CD8-positive, alpha-beta memory T cell (primary cell): Measurements from ENCODE around the gene DDX25. TPM values are rescaled to one million over a fixed set of nuclear protein-coding genes. Genes with fewer than 3 reads are reported as not detected.

Experiments
- CTCF ChIA-PET: fragments of 350-600 bp; sonication (Branson Sonifier 250); formaldehyde crosslinking; loops from one replicate; lab custom pipeline; 2021; ENCODE audit warnings: antibody characterized with exemption; lab: Charles Lee
- POLR2A ChIA-PET: fragments of 350-600 bp; sonication (Branson Sonifier 250); formaldehyde crosslinking; loops from one replicate; lab custom pipeline; 2021; ENCODE audit warnings: antibody characterized with exemption; lab: Charles Lee
- DNase-seq, 5 donors: peaks; one replicate each; pipeline versions ENCODE4 v3.0.0 to v3.0.0-alpha.2; 2020 to 2022; ENCODE audit warnings: mixed read lengths in 1 of 5
- H3K27ac ChIP-seq: one replicate; pipeline ENCODE4 v1.7.0; 2013; ENCODE audit warnings: low read depth, mild to moderate bottlenecking, low read length, moderate library complexity
- H3K27me3 ChIP-seq: 2 replicates; pipeline ENCODE4 v1.7.0; 2013; ENCODE audit warnings: low read length, mild to moderate bottlenecking; ENCODE audit not compliant: insufficient read depth, poor library complexity, severe bottlenecking
- H3K36me3 ChIP-seq: 2 replicates; pipeline ENCODE4 v1.7.0; 2013; ENCODE audit warnings: mild to moderate bottlenecking, low read length, moderate library complexity; ENCODE audit not compliant: insufficient read depth
- H3K4me1 ChIP-seq: 2 replicates; pipeline ENCODE4 v1.7.0; 2013; ENCODE audit warnings: mild to moderate bottlenecking, low read length, moderate library complexity; ENCODE audit not compliant: insufficient read depth
- H3K4me3 ChIP-seq: 2 replicates; pipeline ENCODE4 v1.7.0; 2013; ENCODE audit warnings: mild to moderate bottlenecking, low read length
- H3K9me3 ChIP-seq: 2 replicates; pipeline ENCODE4 v1.7.0; 2013; ENCODE audit warnings: mild to moderate bottlenecking, low read length
- H3K27ac Mint-ChIP-seq, 8 donors: one replicate each; pipeline ENCODE4 v1.8.0; 2020 to 2021; ENCODE audit warnings: mixed read lengths in 8 of 8, mild to moderate bottlenecking in 6 of 8, inconsistent platforms in 3 of 8, moderate library complexity in 3 of 8
- H3K27me3 Mint-ChIP-seq, 2 donors: one replicate each; pipeline ENCODE4 v1.8.0; 2020 to 2021; ENCODE audit warnings: mixed read lengths in 2 of 2, mild to moderate bottlenecking in 1 of 2, moderate library complexity in 1 of 2
- H3K36me3 Mint-ChIP-seq, 3 donors: one replicate each; pipeline ENCODE4 v1.8.0; 2020 to 2021; ENCODE audit warnings: mixed read lengths in 3 of 3, inconsistent platforms in 1 of 3, mild to moderate bottlenecking in 1 of 3
- H3K4me1 Mint-ChIP-seq, 3 donors: one replicate each; pipeline ENCODE4 v1.8.0; 2020 to 2021; ENCODE audit warnings: mixed read lengths in 3 of 3, inconsistent platforms in 1 of 3, mild to moderate bottlenecking in 1 of 3
- H3K4me3 Mint-ChIP-seq, 7 donors: one replicate each; pipeline ENCODE4 v1.8.0; 2020 to 2021; ENCODE audit warnings: mixed read lengths in 7 of 7, mild to moderate bottlenecking in 6 of 7, moderate library complexity in 4 of 7, inconsistent platforms in 2 of 7
- H3K9me3 Mint-ChIP-seq, 5 donors: one replicate each; pipeline ENCODE4 v1.8.0; 2020 to 2022; ENCODE audit warnings: mixed read lengths in 5 of 5, mild to moderate bottlenecking in 3 of 5, moderate library complexity in 2 of 5, inconsistent platforms in 1 of 5
- polyA plus RNA-seq: library from polyadenylated mRNA; unstranded; fragments of 300-500 nt; fragmentation: Illumina TruSeq; gene quantifications from one replicate; pipeline ENCODE4 v1.2.3, GENCODE V29; 2021
- total RNA-seq, 2 experiments: library from RNA; stranded (reverse); gene quantifications; one replicate each; pipeline ENCODE4 v1.2.3, GENCODE V29; 2021

The DDX25 gene
- total and polyA plus RNA-seq, 3 experiments from 2014 or later = 0.46 TPM; not detected in 2

- Histone ChIP-seq H3K4me3 (no peak overlapping the region), H3K4me1 (peaks cover 11% of the 10 kb centered on the region), H3K27ac (no peak overlapping the region), H3K36me3 (peaks cover 10% of the 10 kb centered on the region), H3K27me3 (no peaks in the 10 kb centered on the region), H3K9me3 (no peaks in the 10 kb centered on the region)
- DNase-seq = no peak
- H3K27me3 Mint-ChIP-seq = peaks cover 0 to 4% of the 10 kb centered on the region in 2 donors
- peak overlapping the region in 1 of 7 donors; percentile 26 for H3K4me3 Mint-ChIP-seq
- peaks cover 0 to 4% (median 2%) of the 10 kb centered on the region in 5 donors for H3K9me3 Mint-ChIP-seq
- H3K36me3 Mint-ChIP-seq = peaks cover 6 to 53% (median 8%) of the 10 kb centered on the region in 3 donors
- ChIA-PET CTCF (interaction anchor here (0.6 kb wide), 1 partner anchor 419 kb away, joined by 3 read pairs; no protein-coding TSS in a partner anchor), POLR2A (no interaction called here)
- no peak overlapping the region for H3K27ac Mint-ChIP-seq
- H3K4me1 Mint-ChIP-seq = peaks cover 29 to 42% (median 35%) of the 10 kb centered on the region in 3 donors
Observed at GRCh38 chr11:125892071-125892470, 12.2 kb upstream of the DDX25 start.

- H3K27me3 Mint-ChIP-seq = no peaks in the 10 kb centered on the region
- peaks cover 8 to 50% (median 8%) of the 10 kb centered on the region in 3 donors for H3K36me3 Mint-ChIP-seq
- DNase-seq = no peak
- H3K9me3 Mint-ChIP-seq = no peaks in the 10 kb centered on the region
- Histone ChIP-seq H3K4me3 (no peak overlapping the region), H3K4me1 (peaks cover 11% of the 10 kb centered on the region), H3K9me3 (no peaks in the 10 kb centered on the region), H3K36me3 (peaks cover 10% of the 10 kb centered on the region), H3K27ac (no peak overlapping the region), H3K27me3 (no peaks in the 10 kb centered on the region)
- ChIA-PET POLR2A (no interaction called here), CTCF (no interaction called here)
- peak overlapping the region in 1 of 7 donors; percentile 26 for H3K4me3 Mint-ChIP-seq
- peaks cover 31 to 43% (median 36%) of the 10 kb centered on the region in 3 donors for H3K4me1 Mint-ChIP-seq
- peak overlapping the region in 3 of 8 donors; percentile 38 to 69 (median 51) for H3K27ac Mint-ChIP-seq
Observed at GRCh38 chr11:125892994-125893393, 11.3 kb upstream of the DDX25 start.

GRCh38 chr11:125901872-125902271, 2.4 kb upstream of the DDX25 start:
- Histone ChIP-seq H3K27me3 (peaks cover 18% of the 10 kb centered on the region), H3K36me3 (peaks cover 7% of the 10 kb centered on the region), H3K27ac (no peak overlapping the region), H3K4me1 (peaks cover 20% of the 10 kb centered on the region), H3K4me3 (no peak overlapping the region), H3K9me3 (no peaks in the 10 kb centered on the region)
- ChIA-PET CTCF (no interaction called here), POLR2A (no interaction called here)
- Mint-ChIP-seq H3K27me3 (peaks cover 25 to 27% of the 10 kb centered on the region in 2 donors), H3K36me3 (peaks cover 6 to 26% (median 10%) of the 10 kb centered on the region in 3 donors), H3K4me1 (peaks cover 40 to 63% (median 57%) of the 10 kb centered on the region in 3 donors), H3K27ac (peak overlapping the region in 6 of 8 donors; percentile 8 to 87 (median 54)), H3K9me3 (peaks cover 0 to 3% (median 0%) of the 10 kb centered on the region in 5 donors), H3K4me3 (peak overlapping the region; percentile 58 to 97 (median 76))
- DNase-seq = no peak

- DNase-seq = no peak
- no peaks in the 10 kb centered on the region for H3K9me3 ChIP-seq
- peaks cover 7% of the 10 kb centered on the region for H3K36me3 ChIP-seq
- ChIA-PET POLR2A (interaction anchor here (2.3 kb wide), 1 partner anchor 15 kb away, joined by 25 read pairs; the partner anchor contains the start of gene HYLS1), CTCF (interaction anchor here (0.7 to 2.1 kb wide), 3 partner anchors 15 to 333 kb away, joined by 3 to 12 read pairs (median 3); partner anchors contain the start of genes EI24 and HYLS1)
- peaks cover 27 to 29% of the 10 kb centered on the region in 2 donors for H3K27me3 Mint-ChIP-seq
- H3K36me3 Mint-ChIP-seq = peaks cover 6 to 26% (median 10%) of the 10 kb centered on the region in 3 donors
- H3K4me1 ChIP-seq = peaks cover 20% of the 10 kb centered on the region
- peaks cover 0 to 3% (median 0%) of the 10 kb centered on the region in 5 donors for H3K9me3 Mint-ChIP-seq
- H3K4me3 ChIP-seq = peak overlapping the region; percentile 74
- H3K27ac Mint-ChIP-seq = peak overlapping the region; percentile 84 to 96 (median 92)
- H3K4me1 Mint-ChIP-seq = peaks cover 36 to 58% (median 52%) of the 10 kb centered on the region in 3 donors
- H3K27ac ChIP-seq = peak overlapping the region; percentile 70
- peaks cover 18% of the 10 kb centered on the region for H3K27me3 ChIP-seq
- H3K4me3 Mint-ChIP-seq = peak overlapping the region; percentile 90 to 98 (median 96)
Observed at GRCh38 chr11:125902277-125902926, 1.9 kb upstream of the DDX25 start.

- no peaks in the 10 kb centered on the region for H3K9me3 ChIP-seq
- Mint-ChIP-seq H3K27me3 (peaks cover 27 to 36% of the 10 kb centered on the region in 2 donors), H3K4me3 (peak within 1 kb of the TSS; percentile 90 to 98 (median 96)), H3K9me3 (peaks cover 0 to 3% (median 0%) of the 10 kb centered on the region in 5 donors), H3K4me1 (peaks cover 31 to 53% (median 47%) of the 10 kb centered on the region in 3 donors), H3K27ac (peak within 1 kb of the TSS; percentile 84 to 96 (median 92)), H3K36me3 (peaks cover 6 to 22% (median 7%) of the 10 kb centered on the region in 3 donors)
- H3K36me3 ChIP-seq = peaks cover 7% of the 10 kb centered on the region
- H3K27ac ChIP-seq = peak within 1 kb of the TSS; percentile 70
- ChIA-PET POLR2A (interaction anchor here (2.3 kb wide), 1 partner anchor 16 kb away, joined by 25 read pairs; the partner anchor contains the start of gene HYLS1), CTCF (interaction anchor here (0.7 to 2.1 kb wide), 6 partner anchors 8 to 333 kb away, joined by 3 to 12 read pairs (median 3); partner anchors contain the start of genes EI24 and HYLS1)
- H3K4me3 ChIP-seq = peak within 1 kb of the TSS; percentile 74
- peak; percentile 74 to 89 (median 79) for DNase-seq
- H3K4me1 ChIP-seq = peaks cover 20% of the 10 kb centered on the region
- peaks cover 18% of the 10 kb centered on the region for H3K27me3 ChIP-seq
Observed at GRCh38 chr11:125902927-125903710, 1.2 kb upstream of the DDX25 start, which contains the start of gene PUS3. PUS3 (minus strand) TSS chr11:125903206; CDS start chr11:125896284, 6,922 bp downstream.

- peaks cover 29 to 44% (median 38%) of the 10 kb centered on the region in 3 donors for H3K4me1 Mint-ChIP-seq
- H3K4me3 Mint-ChIP-seq = peak overlapping the region; percentile 47 to 82 (median 72)
- no peak for DNase-seq
- Histone ChIP-seq H3K27ac (no peak overlapping the region), H3K9me3 (no peaks in the 10 kb centered on the region), H3K4me1 (peaks cover 20% of the 10 kb centered on the region), H3K36me3 (peaks cover 6% of the 10 kb centered on the region), H3K27me3 (peaks cover 18% of the 10 kb centered on the region), H3K4me3 (no peak overlapping the region)
- peak overlapping the region in 2 of 8 donors; percentile 25 to 83 for H3K27ac Mint-ChIP-seq
- H3K9me3 Mint-ChIP-seq = peaks cover 0 to 3% (median 0%) of the 10 kb centered on the region in 5 donors
- peaks cover 27 to 50% of the 10 kb centered on the region in 2 donors for H3K27me3 Mint-ChIP-seq
- H3K36me3 Mint-ChIP-seq = peaks cover 2 to 16% (median 3%) of the 10 kb centered on the region in 3 donors
- CTCF ChIA-PET = no interaction called here
- POLR2A ChIA-PET = interaction anchor here (2.3 kb wide), 1 partner anchor 17 kb away, joined by 25 read pairs; the partner anchor contains the start of gene HYLS1
Observed at GRCh38 chr11:125904678-125905077, 370 bp downstream of the DDX25 start.

- Mint-ChIP-seq H3K27ac (no peak overlapping the region), H3K4me3 (no peak overlapping the region), H3K36me3 (no peaks in the 10 kb centered on the region), H3K9me3 (no peaks in the 10 kb centered on the region), H3K4me1 (peaks cover 0 to 1% (median 0%) of the 10 kb centered on the region in 3 donors), H3K27me3 (peaks cover 17 to 61% of the 10 kb centered on the region in 2 donors)
- Histone ChIP-seq H3K27me3 (peaks cover 14% of the 10 kb centered on the region), H3K4me1 (no peaks in the 10 kb centered on the region), H3K4me3 (no peak overlapping the region), H3K9me3 (no peaks in the 10 kb centered on the region), H3K27ac (no peak overlapping the region), H3K36me3 (no peaks in the 10 kb centered on the region)
- DNase-seq = no peak
- POLR2A ChIA-PET = no interaction called here
- CTCF ChIA-PET = interaction anchor here (1.0 kb wide), 1 partner anchor 32 kb away, joined by 3 read pairs; no protein-coding TSS in a partner anchor
Observed at GRCh38 chr11:125910226-125910849, 6.0 kb downstream of the DDX25 start.
